Fibroblast of skin of right quadriceps (primary cell): ENCODE measurements around the gene DUSP6.

Source experiments
- DNase-seq: peaks from one replicate; pipeline ENCODE4 v3.0.0-alpha.2; 2013

Gene DUSP6

GRCh38 chr12:89352492-89353187 lies at the start of gene DUSP6:
DUSP6 (minus strand) TSS chr12:89352501; CDS start chr12:89352039, 462 bp downstream.
- peak; percentile 99 for DNase-seq

- no peak for DNase-seq
These were observed 49.2 kb upstream of the DUSP6 start for GRCh38 chr12:89401433-89402058.

GRCh38 chr12:89400415-89400814 lies 48.1 kb upstream of the DUSP6 start:
- DNase-seq = no peak

- DNase-seq = no peak
These were observed 43.4 kb upstream of the DUSP6 start for GRCh38 chr12:89395712-89396111.

- no peak for DNase-seq
These were observed 41.3 kb upstream of the DUSP6 start for GRCh38 chr12:89393551-89394121.

- no peak for DNase-seq
These were observed 40.1 kb upstream of the DUSP6 start for GRCh38 chr12:89392391-89392790.

GRCh38 chr12:89391726-89392336 lies 39.5 kb upstream of the DUSP6 start:
- no peak for DNase-seq

GRCh38 chr12:89390802-89391673 lies 38.7 kb upstream of the DUSP6 start:
- DNase-seq = peak; percentile 76

- DNase-seq = no peak
These were observed 37.7 kb upstream of the DUSP6 start for GRCh38 chr12:89389755-89390661.

- no peak for DNase-seq
These were observed 33.8 kb upstream of the DUSP6 start for GRCh38 chr12:89386138-89386537.

- DNase-seq = no peak
These were observed 32.5 kb upstream of the DUSP6 start for GRCh38 chr12:89384807-89385206.

- DNase-seq = peak; percentile 87
These were observed 31.9 kb upstream of the DUSP6 start for GRCh38 chr12:89384050-89384758.

GRCh38 chr12:89383235-89384049 lies 31.1 kb upstream of the DUSP6 start:
- DNase-seq = peak; percentile 18

- DNase-seq = no peak
These were observed 30.0 kb upstream of the DUSP6 start for GRCh38 chr12:89382328-89382727.

GRCh38 chr12:89379839-89380467 lies 27.7 kb upstream of the DUSP6 start:
- DNase-seq = no peak

GRCh38 chr12:89379148-89379838 lies 27.0 kb upstream of the DUSP6 start:
- no peak for DNase-seq

- no peak for DNase-seq
These were observed 24.5 kb upstream of the DUSP6 start for GRCh38 chr12:89376844-89377243.

- DNase-seq = no peak
These were observed 23.9 kb upstream of the DUSP6 start for GRCh38 chr12:89376202-89376529.
